Measurements from ENCODE around the gene PPP1R15B.

DNA sequence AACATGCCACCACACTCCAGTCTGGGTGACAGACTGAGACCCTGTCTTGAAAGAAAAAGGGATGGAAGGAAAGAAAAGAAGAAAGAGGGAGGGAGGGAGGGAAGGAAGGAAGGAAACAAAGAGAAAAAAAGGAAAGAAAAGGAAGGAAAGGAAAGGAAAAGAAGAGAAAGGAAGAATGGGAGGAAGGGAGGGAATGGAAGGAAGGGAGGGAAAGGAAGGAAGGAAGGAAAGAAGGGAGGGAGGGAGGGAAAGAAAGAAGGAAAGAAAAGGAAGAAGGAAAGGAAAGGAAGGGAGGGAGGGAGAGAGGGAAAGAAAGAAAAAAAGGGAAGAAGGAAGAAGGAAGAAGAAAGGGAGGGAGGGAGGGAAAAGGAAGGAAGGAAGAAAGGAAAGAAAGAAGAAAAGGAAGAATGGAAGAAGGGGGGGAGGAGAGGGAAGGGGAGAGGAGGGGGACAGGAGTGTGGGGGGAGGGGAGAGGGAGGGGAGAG, 5.0 kb upstream of the PPP1R15B start:
- TF ChIP-seq, protein P1, sequence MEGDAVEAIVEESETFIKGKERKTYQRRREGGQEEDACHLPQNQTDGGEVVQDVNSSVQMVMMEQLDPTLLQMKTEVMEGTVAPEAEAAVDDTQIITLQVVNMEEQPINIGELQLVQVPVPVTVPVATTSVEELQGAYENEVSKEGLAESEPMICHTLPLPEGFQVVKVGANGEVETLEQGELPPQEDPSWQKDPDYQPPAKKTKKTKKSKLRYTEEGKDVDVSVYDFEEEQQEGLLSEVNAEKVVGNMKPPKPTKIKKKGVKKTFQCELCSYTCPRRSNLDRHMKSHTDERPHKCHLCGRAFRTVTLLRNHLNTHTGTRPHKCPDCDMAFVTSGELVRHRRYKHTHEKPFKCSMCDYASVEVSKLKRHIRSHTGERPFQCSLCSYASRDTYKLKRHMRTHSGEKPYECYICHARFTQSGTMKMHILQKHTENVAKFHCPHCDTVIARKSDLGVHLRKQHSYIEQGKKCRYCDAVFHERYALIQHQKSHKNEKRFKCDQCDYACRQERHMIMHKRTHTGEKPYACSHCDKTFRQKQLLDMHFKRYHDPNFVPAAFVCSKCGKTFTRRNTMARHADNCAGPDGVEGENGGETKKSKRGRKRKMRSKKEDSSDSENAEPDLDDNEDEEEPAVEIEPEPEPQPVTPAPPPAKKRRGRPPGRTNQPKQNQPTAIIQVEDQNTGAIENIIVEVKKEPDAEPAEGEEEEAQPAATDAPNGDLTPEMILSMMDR (IDR thresholded peaks at IDR 0.05) = no peak
- TF ChIP-seq POLR2A (IDR thresholded peaks at IDR 0.05) = no peak

Measured in uterus (tissue), 2 donors.